GM12878 (cell line): ENCODE measurements around the gene KIAA1328. TPM values are rescaled to one million over a fixed set of nuclear protein-coding genes. Genes with fewer than 3 reads are reported as not detected.

Source experiments
- BRCA1 ChIP-seq: IDR thresholded peaks from 2 replicates; pipeline ENCODE4 v1.6.1; 2011; ENCODE audit warnings: low read depth, low read length, improper control_type of control experiment
- CTCF ChIP-seq, 3 experiments: IDR thresholded peaks in 2 of 3; conservative IDR thresholded peaks in 1 of 3; 2 replicates each; pipeline ENCODE4 v1.5.1; 2011; ENCODE audit warnings: low read depth in 3 of 3, low read length in 3 of 3, mild to moderate bottlenecking in 3 of 3, control low read depth in 2 of 3, moderate library complexity in 2 of 3, inconsistent platforms in 1 of 3, mixed read lengths in 1 of 3; ENCODE audit not compliant: control insufficient read depth in 2 of 3, insufficient read depth in 1 of 3; ENCODE audit errors: extremely low read depth in 1 of 3
- EGR1 ChIP-seq, 2 experiments: IDR thresholded peaks; 1 replicate in 1 of 2; 2 replicates in 1 of 2; pipeline ENCODE4 v1.6.1; 2011 to 2012; ENCODE audit warnings: low read depth in 2 of 2, low read length in 2 of 2, borderline replicate concordance in 1 of 2, mild to moderate bottlenecking in 1 of 2, moderate library complexity in 1 of 2
- FOS ChIP-seq: IDR thresholded peaks from 3 replicates; pipeline ENCODE4 v1.6.1; 2011; ENCODE audit warnings: borderline replicate concordance; ENCODE audit not compliant: insufficient read length; ENCODE audit errors: extremely low read depth
- JUNB ChIP-seq: IDR thresholded peaks from 2 replicates; pipeline ENCODE4 v1.6.1; 2016; ENCODE audit warnings: antibody characterized with exemption, mild to moderate bottlenecking
- MAX ChIP-seq: IDR thresholded peaks from 2 replicates; pipeline ENCODE4 v1.6.1; 2012; ENCODE audit warnings: low read depth, low read length, improper control_type of control experiment
- NBN ChIP-seq: fragments of 450-650 bp; IDR thresholded peaks from 2 replicates; pipeline ENCODE4 v1.6.1; 2016
- NR2C1 ChIP-seq: fragments of 450-650 bp; IDR thresholded peaks from 2 replicates; pipeline ENCODE4 v1.6.1; 2017; ENCODE audit warnings: antibody characterized with exemption, mild to moderate bottlenecking, moderate library complexity
- SMC3 ChIP-seq: IDR thresholded peaks from 2 replicates; pipeline ENCODE4 v1.6.1; 2011; ENCODE audit warnings: low read length, improper control_type of control experiment, borderline replicate concordance
- SPI1 ChIP-seq: IDR thresholded peaks from 2 replicates; pipeline ENCODE4 v1.6.1; 2011; ENCODE audit warnings: low read depth, mild to moderate bottlenecking, low read length, moderate library complexity, borderline replicate concordance; ENCODE audit not compliant: insufficient read depth
- SREBF1 ChIP-seq: IDR thresholded peaks from 2 replicates; pipeline ENCODE4 v1.6.1; 2012; ENCODE audit warnings: mild to moderate bottlenecking, low read length
- YBX1 ChIP-seq: fragments of 450-650 bp; IDR thresholded peaks from 2 replicates; pipeline ENCODE4 v1.6.1; 2016; ENCODE audit warnings: antibody characterized with exemption
- ZNF24 ChIP-seq: fragments of 450-650 bp; IDR thresholded peaks from 2 replicates; pipeline ENCODE4 v1.6.1; 2017; ENCODE audit warnings: antibody characterized with exemption, mild to moderate bottlenecking
- ZNF622 ChIP-seq: fragments of 450-650 bp; IDR thresholded peaks from 2 replicates; pipeline ENCODE4 v1.6.1; 2017; ENCODE audit warnings: mild to moderate bottlenecking, inconsistent platforms
- polyA plus RNA-seq, 11 experiments: library from polyadenylated mRNA; depleted of rRNA in 4 of 11; unstranded in 6 of 11; stranded (reverse) in 5 of 11; fragments of >200 nt; fragmentation: Nextera tagmentation in 4 of 11; fragmentation: Illumina TruSeq in 1 of 11; extraction: Ambion mirVana in 4 of 11; extraction: Trizol in 1 of 11; gene quantifications; 1 replicate in 1 of 11; 2 replicates in 10 of 11; pipeline versions ENCODE4 v1.2.1 to v1.2.3, GENCODE V29; 2011 to 2016; ENCODE audit warnings: inconsistent platforms in 2 of 11, missing spikeins in 2 of 11, low read depth in 1 of 11
- total RNA-seq, 4 experiments: library from RNA; depleted of rRNA in 3 of 4; stranded (reverse); fragments of >200 nt in 3 of 4; fragmentation: Illumina TruSeq in 1 of 4; extraction: Trizol in 1 of 4; gene quantifications; 2 replicates each; pipeline versions ENCODE4 v1.2.1 to v1.2.3, GENCODE V29; 2013 to 2021

The KIAA1328 gene
- total and polyA plus RNA-seq, 10 of the 15 experiments (the other 5 are each of a cell fraction or from before 2014, with no cell fraction given), result 3.1 to 7.1 (median 4.6) TPM

GRCh38 chr18:37275237-37275741 lies 446.4 kb downstream of the KIAA1328 start (continued):
- no peak for TF ChIP-seq CTCF (IDR thresholded peaks at IDR 0.05 in 2 of 3, conservative IDR thresholded peaks at IDR 0.05 in 1 of 3; ENCODE audit: control insufficient read depth in 2 of 3, extremely low read depth in 1 of 3, insufficient read depth in 1 of 3, low read depth in 3 of 3, low read length in 3 of 3)
- TF ChIP-seq NR2C1, result no peak
- no peak for TF ChIP-seq ZNF622
- no peak for TF ChIP-seq BRCA1
- no peak for TF ChIP-seq EGR1 (IDR thresholded peaks at IDR 0.05; ENCODE audit: borderline replicate concordance in 1 of 2, low read depth in 2 of 2, low read length in 2 of 2)
- TF ChIP-seq ZNF24, result no peak
- no peak for TF ChIP-seq SPI1
- no peak for TF ChIP-seq SMC3
- no peak for TF ChIP-seq MAX
- no peak for TF ChIP-seq FOS
- TF ChIP-seq YBX1, result no peak
- TF ChIP-seq NBN, result no peak
- TF ChIP-seq JUNB, result no peak
- no peak for TF ChIP-seq SREBF1
- TF ChIP-seq, all 136 proteins: peak for 0
